HG03039 (cell line): Measurements from ENCODE around the gene TTC28.

Experiments
- ATAC-seq: cut with Tn5 transposase; IDR thresholded peaks from one replicate; pipeline ENCODE4 v1.9.1; 2021; ENCODE audit warnings: mild to moderate bottlenecking, moderate library complexity; ENCODE audit not compliant: unreplicated experiment

TTC28 gene

GRCh38 chr22:28449041-28449440, 230.6 kb downstream of the TTC28 start:
- ATAC-seq = no peak

DNA sequence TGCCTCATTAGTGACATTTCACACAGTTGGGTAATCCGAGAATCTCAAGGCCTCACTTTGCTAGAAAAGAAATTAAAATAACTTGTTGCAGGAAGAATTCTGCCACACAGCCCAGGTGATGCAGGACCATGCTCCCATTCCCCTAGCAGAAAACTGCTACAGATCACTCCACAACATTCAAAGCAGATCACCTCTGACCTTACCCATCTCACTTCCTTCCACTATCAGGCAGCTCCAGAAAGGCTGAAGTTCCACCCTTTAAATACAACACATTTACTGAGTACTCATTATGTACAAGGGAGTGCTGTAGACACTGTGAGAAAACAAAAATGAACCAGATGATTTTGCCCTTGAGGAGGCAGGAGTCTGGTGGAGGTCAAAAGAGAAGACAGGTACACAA, 231.0 kb downstream of the TTC28 start:
- ATAC-seq = no peak

GRCh38 chr22:28444659-28445058, 235.0 kb downstream of the TTC28 start:
- ATAC-seq = no peak

DNA sequence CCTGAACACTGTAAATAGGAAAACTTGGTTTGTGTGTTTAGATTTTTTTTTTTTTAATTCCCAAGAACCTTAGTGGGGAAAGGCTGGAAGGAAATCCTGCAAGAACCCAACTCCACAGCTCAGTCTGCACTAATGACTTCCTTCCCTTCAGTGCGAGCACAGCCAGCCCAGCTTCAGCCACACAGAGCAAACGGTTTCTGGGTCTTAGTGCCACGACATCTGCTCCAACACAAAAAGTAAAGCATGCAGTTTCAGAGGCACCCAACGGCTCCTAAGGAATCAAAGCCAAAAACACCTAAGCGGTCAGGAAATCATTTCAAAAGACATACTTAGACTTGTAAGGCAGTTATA, 236.1 kb downstream of the TTC28 start:
- no peak for ATAC-seq

GRCh38 chr22:28442711-28443525, 236.7 kb downstream of the TTC28 start:
- no peak for ATAC-seq

DNA sequence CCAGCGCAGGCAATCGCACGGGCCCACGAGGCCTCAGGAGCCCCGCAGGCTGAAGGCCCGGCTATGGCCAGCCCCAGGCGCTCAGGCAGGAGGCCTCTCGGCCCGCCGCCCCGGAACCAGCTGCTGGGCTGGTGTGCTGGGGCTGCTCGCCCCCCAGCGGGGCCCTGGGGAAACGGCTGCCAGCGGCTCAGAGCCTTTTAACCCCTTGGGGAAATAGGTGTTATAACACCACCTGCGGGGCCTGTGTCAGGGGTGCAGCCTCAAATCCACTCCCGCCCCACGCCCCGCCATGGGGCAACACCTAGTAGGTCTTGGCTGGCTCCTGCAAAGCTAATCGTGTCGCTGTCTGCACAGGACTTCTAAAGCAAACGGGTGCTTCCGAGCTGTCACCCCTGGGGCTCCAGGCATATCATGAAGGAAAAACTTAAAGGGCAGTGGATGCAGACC, 237.4 kb downstream of the TTC28 start:
- no peak for ATAC-seq

DNA sequence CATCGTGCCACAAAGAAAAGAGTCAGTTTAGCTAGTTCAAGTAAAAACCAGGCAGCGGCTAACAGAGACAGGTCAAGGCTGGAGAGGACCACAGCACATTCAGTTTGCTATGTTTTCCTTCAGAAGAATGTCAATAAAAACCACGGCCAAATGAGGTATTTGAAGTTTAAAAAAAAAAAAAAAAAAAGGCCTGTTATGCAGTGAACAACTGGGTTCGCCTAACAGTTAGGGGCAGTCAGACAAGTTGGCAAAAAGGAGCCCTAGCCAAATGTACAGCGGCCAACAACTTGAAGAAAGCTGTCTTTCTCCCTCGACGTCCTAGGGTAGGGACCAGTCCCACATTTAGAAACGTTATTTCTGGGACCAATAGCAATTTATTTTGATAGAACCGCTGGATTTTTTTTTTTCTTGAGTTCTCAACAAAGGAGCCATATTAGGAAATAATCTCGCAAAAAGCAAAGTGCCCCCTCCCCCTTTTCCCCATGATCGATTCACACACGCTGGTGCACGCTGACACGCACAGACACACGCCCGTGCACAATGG, 237.8 kb downstream of the TTC28 start:
- ATAC-seq = no peak

- ATAC-seq = no peak
Measured at GRCh38 chr22:28440592-28441390, 238.8 kb downstream of the TTC28 start.

GRCh38 chr22:28438183-28438768, 241.4 kb downstream of the TTC28 start:
- no peak for ATAC-seq

- ATAC-seq = no peak
Measured at GRCh38 chr22:28435982-28436381, 243.7 kb downstream of the TTC28 start.

- no peak for ATAC-seq
Measured at GRCh38 chr22:28435140-28435768, 244.4 kb downstream of the TTC28 start.

GRCh38 chr22:28430466-28431025, 249.1 kb downstream of the TTC28 start:
- no peak for ATAC-seq

- no peak for ATAC-seq
Measured at GRCh38 chr22:28429711-28430110, 249.9 kb downstream of the TTC28 start.

DNA sequence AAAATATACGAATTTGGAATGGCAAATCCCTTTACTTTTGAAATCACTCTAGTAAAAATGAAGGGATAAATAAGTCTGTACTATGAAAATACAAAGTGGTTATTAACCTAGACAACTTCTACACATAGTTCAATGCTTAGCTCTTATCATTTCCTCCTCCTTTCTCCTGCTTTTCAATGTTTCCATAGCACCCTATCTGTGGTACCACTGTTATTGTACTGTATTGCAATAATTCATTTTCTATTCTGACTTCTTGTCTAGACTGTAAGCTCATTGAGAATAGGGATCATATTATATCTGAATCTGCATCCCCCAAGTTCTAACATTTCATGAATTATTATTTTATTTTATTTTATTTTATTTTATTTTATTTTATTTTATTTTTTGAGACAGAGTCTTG, 251.4 kb downstream of the TTC28 start:
- no peak for ATAC-seq

- ATAC-seq = no peak
Measured at GRCh38 chr22:28426346-28427132, 253.1 kb downstream of the TTC28 start.

DNA sequence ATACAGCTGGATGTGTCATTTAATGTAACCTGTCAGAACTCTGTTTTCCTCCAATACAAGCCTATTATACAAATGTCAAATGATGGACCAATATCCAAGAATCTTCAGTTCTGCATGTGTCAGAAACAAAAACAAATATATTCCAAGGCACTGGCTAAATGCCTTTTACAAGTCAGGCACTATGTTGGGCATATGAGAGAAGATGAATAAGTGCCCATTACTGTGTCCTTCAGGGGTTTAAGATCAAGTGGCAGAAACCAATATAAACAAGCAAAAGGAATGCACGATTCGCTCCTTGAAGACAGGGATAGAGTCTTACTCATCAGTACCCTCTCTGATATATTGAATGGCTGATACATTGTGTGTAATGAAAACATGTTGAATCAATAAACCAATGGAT, 254.4 kb downstream of the TTC28 start:
- no peak for ATAC-seq

GRCh38 chr22:28424427-28425080, 255.1 kb downstream of the TTC28 start:
- ATAC-seq = no peak

GRCh38 chr22:28419919-28420318, 259.7 kb downstream of the TTC28 start:
- ATAC-seq = no peak

- no peak for ATAC-seq
Measured at GRCh38 chr22:28418008-28418407, 261.6 kb downstream of the TTC28 start.
